NCI-H774 (cell line): ENCODE data around the gene GJA10.
A peak's percentile ranks its signal among the peaks of the same experiment; 100 is the strongest.

Source experiments
- DNase-seq: peaks from one replicate; lab custom pipeline; 2025; lab: John Stamatoyannopoulos, UW

GJA10 gene

GRCh38 chr6:89917216-89917615 is 22.9 kb downstream of the GJA10 start:
- no peak for DNase-seq

GRCh38 chr6:89917801-89918366 is 23.6 kb downstream of the GJA10 start:
- DNase-seq, result no peak

GRCh38 chr6:89921197-89921596 is 26.9 kb downstream of the GJA10 start:
- no peak for DNase-seq

GRCh38 chr6:89921691-89922090 is 27.4 kb downstream of the GJA10 start:
- no peak for DNase-seq

- no peak for DNase-seq
Observed at GRCh38 chr6:89924231-89924630, 30.0 kb downstream of the GJA10 start.

DNA sequence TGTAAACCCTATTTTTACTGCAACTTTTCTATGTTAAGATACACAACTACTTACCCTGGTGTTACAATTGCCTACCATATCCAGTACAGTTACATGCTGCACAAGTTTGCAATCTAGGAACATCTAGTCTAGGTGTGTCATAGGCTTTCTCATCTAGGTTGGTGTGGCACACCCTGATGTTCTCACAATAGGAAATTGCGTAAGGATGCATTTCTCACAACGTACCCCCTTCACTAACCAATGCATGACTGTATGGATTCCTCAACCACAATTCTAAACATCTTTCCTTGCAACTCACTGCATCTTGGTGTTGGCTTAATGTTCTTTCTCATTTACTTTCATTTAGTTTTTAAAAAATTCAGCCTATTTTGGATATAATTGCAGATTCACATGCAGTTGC is 31.6 kb downstream of the GJA10 start:
- no peak for DNase-seq

DNA sequence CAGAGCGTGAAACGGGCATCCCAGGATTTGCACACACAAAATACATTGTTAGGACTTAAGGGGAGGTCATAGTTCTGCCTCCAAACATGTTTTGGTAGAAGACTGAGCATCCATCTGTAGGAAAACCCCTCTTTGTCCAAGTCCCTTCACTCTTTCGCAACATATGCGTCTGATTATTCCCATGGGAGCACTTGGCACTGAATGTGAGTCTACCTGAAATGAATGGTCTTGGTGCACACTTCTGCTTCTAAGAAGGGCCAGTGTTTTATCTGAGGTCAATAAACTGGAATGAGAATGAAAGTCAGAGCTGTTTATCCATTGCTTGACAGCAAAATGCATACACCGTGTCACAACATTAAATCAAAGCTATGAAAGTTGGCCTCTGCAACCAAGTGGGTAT is 33.0 kb downstream of the GJA10 start:
- no peak for DNase-seq

DNA sequence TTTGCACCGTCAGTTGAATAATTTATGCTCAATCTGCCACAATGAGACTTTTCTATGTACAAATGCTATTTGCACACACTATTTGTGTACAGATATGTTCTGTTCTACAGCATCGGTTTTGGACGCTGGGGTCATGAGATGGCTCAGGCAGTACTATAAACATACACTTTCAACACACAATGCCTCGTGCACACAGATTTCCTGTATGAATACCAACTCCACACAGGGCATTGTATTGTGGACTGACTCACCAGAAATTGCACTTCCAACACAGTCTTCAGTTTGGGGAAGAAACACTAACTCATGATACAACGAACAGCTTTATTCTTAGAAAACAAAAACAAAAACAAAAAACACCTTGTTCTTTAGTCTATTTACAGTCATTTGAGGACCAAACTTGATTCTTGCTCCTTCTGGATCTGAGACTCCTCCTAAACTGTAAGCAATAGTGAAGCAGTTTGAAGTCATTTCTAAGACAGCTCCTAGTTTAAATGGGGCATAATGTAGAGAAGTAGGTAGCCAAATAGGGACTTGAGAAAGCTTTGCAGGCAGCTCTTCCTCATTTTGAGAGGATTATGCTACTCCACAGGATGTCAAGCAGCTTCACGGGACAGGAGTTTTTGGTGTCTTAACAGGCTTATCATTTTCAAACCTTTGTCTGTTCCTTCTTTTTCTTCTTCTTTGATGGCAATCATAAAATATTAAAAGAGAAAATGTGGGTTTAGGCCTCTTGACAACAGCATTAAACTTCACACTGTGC is 33.7 kb downstream of the GJA10 start:
- no peak for DNase-seq

DNA sequence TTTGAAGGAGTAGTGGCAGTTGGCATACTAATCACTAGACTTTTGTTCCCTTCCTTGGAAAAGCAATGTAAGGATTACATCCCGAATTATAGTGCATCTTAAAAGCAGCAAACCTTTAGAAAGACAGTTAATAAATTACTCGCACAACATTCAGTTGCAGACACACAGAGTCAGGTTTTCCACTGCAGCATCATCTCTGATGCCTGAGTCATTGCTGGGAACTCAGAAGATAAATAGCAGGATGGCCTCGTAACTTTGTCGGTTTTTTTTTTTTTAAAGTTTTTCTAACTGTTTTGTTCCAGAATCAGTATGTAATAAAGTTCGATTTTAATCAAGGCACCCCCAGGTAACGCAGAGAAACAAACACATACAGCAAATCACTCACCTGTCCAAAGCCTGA is 34.3 kb downstream of the GJA10 start:
- no peak for DNase-seq

GRCh38 chr6:89930789-89931188 is 36.5 kb downstream of the GJA10 start:
- no peak for DNase-seq

- DNase-seq, result no peak
Observed at GRCh38 chr6:89932245-89932802, 38.1 kb downstream of the GJA10 start.

DNA sequence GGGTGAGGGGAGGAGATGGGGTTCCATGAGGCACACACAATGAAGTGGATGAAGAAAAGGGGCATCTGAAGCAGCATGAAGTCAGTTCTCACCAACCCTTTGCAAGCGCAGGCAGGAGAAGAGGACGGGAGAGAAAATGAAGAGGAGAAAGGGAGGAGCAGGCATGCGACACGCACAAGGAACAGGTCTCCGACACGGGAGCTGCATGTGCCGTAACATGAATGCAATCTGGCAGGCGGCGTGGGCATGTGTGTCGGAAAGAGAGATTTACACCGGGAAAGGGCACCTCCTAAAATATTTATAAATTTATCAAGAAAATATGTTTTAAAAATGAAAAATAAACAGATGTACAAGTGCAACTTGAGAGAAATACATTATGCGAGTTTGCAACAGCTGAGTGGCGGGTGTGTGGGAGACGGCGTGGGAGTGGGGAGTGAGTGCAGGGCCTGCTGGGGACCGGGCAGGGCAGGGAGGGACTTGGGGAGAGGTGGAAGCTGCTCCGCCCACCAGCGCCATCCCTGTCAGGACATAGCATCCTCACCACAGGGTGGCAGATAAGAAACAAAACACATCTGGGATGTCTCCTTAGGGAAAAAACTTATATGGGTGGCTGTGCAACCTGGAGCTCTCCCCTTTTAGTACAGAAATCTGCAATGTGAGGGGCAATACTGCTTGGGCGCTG is 40.6 kb downstream of the GJA10 start:
- no peak for DNase-seq

GRCh38 chr6:89936177-89936576 is 41.9 kb downstream of the GJA10 start:
- no peak for DNase-seq

- no peak for DNase-seq
Observed at GRCh38 chr6:89938014-89938413, 43.7 kb downstream of the GJA10 start.

DNA sequence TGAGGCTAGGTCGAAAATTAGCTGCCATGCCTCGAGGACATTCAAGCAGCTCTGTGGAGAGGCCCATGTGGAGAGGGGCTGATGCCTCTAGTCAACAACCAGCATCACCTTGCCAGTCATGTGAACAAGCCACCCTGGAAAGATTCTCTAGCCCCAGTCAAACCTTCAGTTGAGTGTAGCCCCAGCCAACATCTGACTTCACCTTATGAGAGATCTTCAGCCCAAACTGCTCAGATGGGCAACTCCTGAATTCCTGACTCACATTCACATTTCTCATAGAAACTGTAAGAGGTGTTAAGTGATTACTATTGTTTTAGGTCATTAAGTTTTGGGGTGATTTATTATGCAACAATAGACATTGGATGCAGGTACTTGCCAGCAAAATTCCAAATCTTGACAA is 44.9 kb downstream of the GJA10 start:
- no peak for DNase-seq

GRCh38 chr6:89940225-89941027 is 46.2 kb downstream of the GJA10 start:
- DNase-seq, result peak; percentile 80

DNA sequence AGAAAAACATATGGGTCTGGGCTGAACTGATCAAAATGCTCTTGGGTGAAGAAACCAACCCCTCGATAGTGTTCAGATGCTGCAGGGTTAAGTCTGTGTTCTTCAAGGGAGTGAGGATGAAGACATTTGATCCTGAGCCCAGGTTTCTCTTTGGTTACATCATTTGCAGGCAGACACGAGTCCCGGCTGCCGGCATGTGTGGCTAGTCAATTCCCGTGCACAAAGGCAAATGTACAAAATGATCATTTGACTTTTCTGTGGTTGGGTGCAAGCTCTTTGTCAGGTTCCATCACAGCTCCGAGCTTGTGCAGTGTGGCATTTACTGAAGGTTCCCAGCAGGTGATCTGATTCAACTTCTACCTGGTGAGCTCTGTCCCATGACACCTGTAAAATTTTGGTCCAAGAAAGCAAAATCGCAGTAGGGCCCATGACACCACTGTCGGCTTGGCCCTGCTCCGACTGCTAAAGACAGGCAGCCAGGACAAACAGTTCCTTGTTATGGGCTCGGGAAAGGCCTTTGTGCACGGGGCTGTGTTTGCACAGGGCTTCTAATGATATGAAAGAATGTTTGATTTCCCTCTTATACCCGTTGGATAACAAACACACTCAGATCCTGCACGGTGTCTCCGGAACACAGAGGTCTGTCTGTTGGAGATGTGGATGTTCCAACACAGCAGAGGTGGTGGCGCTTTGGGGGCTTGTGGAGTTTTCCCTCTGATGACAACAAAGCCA is 46.9 kb downstream of the GJA10 start:
- peak; percentile 51 for DNase-seq

- no peak for DNase-seq
Observed at GRCh38 chr6:89941763-89942497, 47.7 kb downstream of the GJA10 start.

- no peak for DNase-seq
Observed at GRCh38 chr6:89942601-89943000, 48.3 kb downstream of the GJA10 start.

- DNase-seq, result no peak
Observed at GRCh38 chr6:89944181-89944755, 50.0 kb downstream of the GJA10 start.
